Lung (tissue), 12 donors: ENCODE measurements around the gene LDB3. TPM values are rescaled to one million over a fixed set of nuclear protein-coding genes. Genes with fewer than 3 reads are reported as not detected.

Experiments used
- ATAC-seq: fragments of 200-7000 bp; cut with Tn5 transposase; one replicate; pipeline ENCODE4 v1.9.1; 2020; ENCODE audit warnings: moderate number of reproducible peaks; ENCODE audit not compliant: insufficient read depth, low FRiP score
- DNase-seq, 3 donors: peaks; one replicate each; pipeline ENCODE4 v3.0.0-alpha.2; 2013 to 2017
- H3K27ac ChIP-seq, 2 donors: one replicate each; pipeline ENCODE4 v1.5.1; 2013; ENCODE audit warnings: mild to moderate bottlenecking in 2 of 2, moderate library complexity in 2 of 2, control low read depth in 1 of 2, inconsistent platforms in 1 of 2, low read depth in 1 of 2, low read length in 1 of 2
- H3K27me3 ChIP-seq, 3 donors: one replicate each; pipeline ENCODE4 v1.5.1; 2013; ENCODE audit warnings: low read length in 2 of 3; ENCODE audit not compliant: control insufficient read depth in 3 of 3, insufficient read depth in 3 of 3
- H3K36me3 ChIP-seq, 4 donors: one replicate each; pipeline ENCODE4 v1.5.1; 2013; ENCODE audit warnings: low read length in 4 of 4, mild to moderate bottlenecking in 1 of 4, moderate library complexity in 1 of 4; ENCODE audit not compliant: control insufficient read depth in 4 of 4, insufficient read depth in 4 of 4
- H3K4me1 ChIP-seq, 5 donors: one replicate each; pipeline ENCODE4 v1.5.1; 2013; ENCODE audit warnings: low read length in 5 of 5, mild to moderate bottlenecking in 2 of 5, moderate library complexity in 1 of 5; ENCODE audit not compliant: control insufficient read depth in 5 of 5, insufficient read depth in 5 of 5
- H3K4me3 ChIP-seq: one replicate; pipeline ENCODE4 v1.5.1; 2013; ENCODE audit warnings: mild to moderate bottlenecking, control low read depth, moderate library complexity
- H3K9ac ChIP-seq, 2 donors: one replicate each; pipeline ENCODE4 v1.5.1; 2013; ENCODE audit warnings: low read length in 2 of 2, control low read depth in 1 of 2; ENCODE audit not compliant: insufficient read depth in 1 of 2
- H3K9me3 ChIP-seq, 4 donors: one replicate each; pipeline ENCODE4 v1.5.1; 2013; ENCODE audit warnings: low read length in 3 of 4, mild to moderate bottlenecking in 1 of 4, moderate library complexity in 1 of 4; ENCODE audit not compliant: control insufficient read depth in 4 of 4, insufficient read depth in 3 of 4
- CTCF ChIP-seq: IDR thresholded peaks from 2 replicates; pipeline ENCODE4 v1.5.1; 2012; ENCODE audit warnings: mild to moderate bottlenecking; ENCODE audit errors: control extremely low read depth, extremely low read depth
- WGBS, 2 donors: extraction: QIAGEN DNeasy Blood & Tissue Kit; methylation state at CpG; one replicate each; pipeline ENCODE4 v1.1.7; 2013; 5-methylcytosine and 5-hydroxymethylcytosine counted together
- polyA plus RNA-seq, 2 donors: library from polyadenylated mRNA; stranded (reverse); fragments of 200-250 nt; gene quantifications; one replicate each; pipeline ENCODE4 v1.2.1, GENCODE V29; 2013
- total RNA-seq, 2 donors: library from RNA; depleted of rRNA in 1 of 2; stranded (reverse); fragments of >200 nt in 1 of 2; gene quantifications; one replicate each; pipeline ENCODE4 v1.2.1, GENCODE V29; 2014 to 2021
- donor health status: control.
- donor health status: control.
- donor health status: Bipolar disorder and iron deficiency.
- donor health status: healthy.
- donor health status: DM: yes; HTN: yes; CAD: no.

Gene LDB3
- total and polyA plus RNA-seq, 4 donors: 0.37 to 3.2 (median 1.5) TPM

GRCh38 chr10:86775056-86775869 lies 107.0 kb downstream of the LDB3 start:
- no peak for TF ChIP-seq CTCF
- ATAC-seq (no peak), DNase-seq (peak in 2 of 3 donors; percentile 49 to 50)
- WGBS, 2 donors: 45 to 53% methylated on average over 6 of the region's 6 CpGs
- Histone ChIP-seq H3K27me3 (no peaks in the 10 kb centered on the region), H3K36me3 (no peaks in the 10 kb centered on the region), H3K9ac (no peak overlapping the region), H3K4me3 (no peak overlapping the region), H3K27ac (no peak overlapping the region), H3K9me3 (no peaks in the 10 kb centered on the region), H3K4me1 (peaks cover 0 to 17% (median 5%) of the 10 kb centered on the region in 5 donors)

GRCh38 chr10:86775870-86776180 lies 107.5 kb downstream of the LDB3 start:
- WGBS, 2 donors: 54 to 82% methylated on average over 3 of the region's 3 CpGs
- H3K36me3 ChIP-seq: no peaks in the 10 kb centered on the region
- ATAC-seq (no peak), DNase-seq (no peak)
- H3K4me1 ChIP-seq: peaks cover 0 to 14% (median 5%) of the 10 kb centered on the region in 5 donors
- no peak overlapping the region for H3K4me3 ChIP-seq
- TF ChIP-seq CTCF: no peak
- H3K27me3 ChIP-seq: no peaks in the 10 kb centered on the region
- no peak overlapping the region for H3K27ac ChIP-seq
- H3K9ac ChIP-seq: no peak overlapping the region
- no peaks in the 10 kb centered on the region for H3K9me3 ChIP-seq

GRCh38 chr10:86779220-86780017 lies 111.1 kb downstream of the LDB3 start:
- H3K27me3 ChIP-seq: no peaks in the 10 kb centered on the region
- ATAC-seq (no peak), DNase-seq (no peak)
- no peak for TF ChIP-seq CTCF
- H3K4me3 ChIP-seq: no peak overlapping the region
- no peak overlapping the region for H3K9ac ChIP-seq
- peaks cover 0 to 19% (median 5%) of the 10 kb centered on the region in 5 donors for H3K4me1 ChIP-seq
- 64 to 67% methylated on average over 5 of the region's 5 CpGs for WGBS, 2 donors
- H3K9me3 ChIP-seq: no peaks in the 10 kb centered on the region
- H3K27ac ChIP-seq: no peak overlapping the region
- no peaks in the 10 kb centered on the region for H3K36me3 ChIP-seq
